ENCODE results near the gene TAAR6. TPM values are rescaled to one million over a fixed set of nuclear protein-coding genes. Genes with fewer than 3 reads are reported as not detected.

TAAR6 gene
- total and polyA plus RNA-seq, 9 of the 15 experiments (the other 6 are each of a cell fraction or from before 2014, with no cell fraction given), result not detected

- Histone ChIP-seq H3K27me3 (ENCODE audit: control insufficient read depth in 2 of 2, insufficient read depth in 2 of 2, low read length in 2 of 2) (peaks cover 0 to 7% of the 10 kb centered on the region in 2 experiments; a peak in 2 of 5 replicates), H3K36me3 (ENCODE audit: control insufficient read depth, insufficient read depth, low read length) (no peaks in the 10 kb centered on the region), H3K27ac (ENCODE audit: extremely low read depth, low read depth, low read length) (no peak overlapping the region), H3K9me3 (replicated peaks; ENCODE audit: control insufficient read depth, insufficient read depth, low read depth, low read length) (no peaks in the 10 kb centered on the region), H3K79me2 (ENCODE audit: control insufficient read depth, insufficient read depth, low read length) (no peaks in the 10 kb centered on the region), H3K4me1 (replicated peaks in 1 of 2; ENCODE audit: control insufficient read depth in 2 of 2, insufficient read depth in 2 of 2, low read length in 2 of 2) (no peaks in the 10 kb centered on the region), H2AFZ (ENCODE audit: low read depth, low read length) (no peak overlapping the region), H3K4me2 (ENCODE audit: insufficient read depth, low read length) (no peak overlapping the region), H3K9me1 (ENCODE audit: control insufficient read depth, insufficient read depth, low read length) (no peaks in the 10 kb centered on the region), H3K4me3 (no peak overlapping the region), H3K9ac (ENCODE audit: insufficient read depth in 1 of 2, low read depth in 2 of 2, low read length in 2 of 2) (no peak overlapping the region), H4K20me1 (replicated peaks; ENCODE audit: control insufficient read depth, insufficient read depth, low read length) (no peaks in the 10 kb centered on the region)
- 0% methylated on average over 1 of the region's 1 CpG for WGBS (ENCODE audit: insufficient coverage, low coverage, missing lambda C conversion rate)
- no TSS peak for BruUV-seq (replicated peaks)
- intact Hi-C loops (cut with micrococcal nuclease), result no loop called here
- FAIRE-seq (no peak), DNase-seq (ENCODE audit: extremely low read depth in 1 of 4, low spot score in 3 of 4) (no peak), ATAC-seq (no peak)
- no peak for TF ChIP-seq GTF2A2 (tag; IDR thresholded peaks at IDR 0.05)
- TF ChIP-seq ARNT (IDR thresholded peaks at IDR 0.05), result no peak
- TF ChIP-seq PML (IDR thresholded peaks at IDR 0.05; ENCODE audit: low read length), result no peak
- no peak for TF ChIP-seq RAD51 (IDR thresholded peaks at IDR 0.05; ENCODE audit: borderline replicate concordance, low read depth)
- TF ChIP-seq ZNF780A (CRISPR knock-in tag; IDR thresholded peaks at IDR 0.05), result no peak
- TF ChIP-seq PTRF (tag; IDR thresholded peaks at IDR 0.05), result no peak
- no peak for TF ChIP-seq CREBBP (IDR thresholded peaks at IDR 0.05; ENCODE audit: low read depth, low read length)
- no peak for TF ChIP-seq ZFP30 (CRISPR knock-in tag; IDR thresholded peaks at IDR 0.05; ENCODE audit: borderline replicate concordance)
- TF ChIP-seq ZNF696 (CRISPR knock-in tag; conservative IDR thresholded peaks at IDR 0.05), result no peak
- no peak for TF ChIP-seq NCOA1 (IDR thresholded peaks at IDR 0.05; ENCODE audit: low read depth)
- TF ChIP-seq, protein P1, sequence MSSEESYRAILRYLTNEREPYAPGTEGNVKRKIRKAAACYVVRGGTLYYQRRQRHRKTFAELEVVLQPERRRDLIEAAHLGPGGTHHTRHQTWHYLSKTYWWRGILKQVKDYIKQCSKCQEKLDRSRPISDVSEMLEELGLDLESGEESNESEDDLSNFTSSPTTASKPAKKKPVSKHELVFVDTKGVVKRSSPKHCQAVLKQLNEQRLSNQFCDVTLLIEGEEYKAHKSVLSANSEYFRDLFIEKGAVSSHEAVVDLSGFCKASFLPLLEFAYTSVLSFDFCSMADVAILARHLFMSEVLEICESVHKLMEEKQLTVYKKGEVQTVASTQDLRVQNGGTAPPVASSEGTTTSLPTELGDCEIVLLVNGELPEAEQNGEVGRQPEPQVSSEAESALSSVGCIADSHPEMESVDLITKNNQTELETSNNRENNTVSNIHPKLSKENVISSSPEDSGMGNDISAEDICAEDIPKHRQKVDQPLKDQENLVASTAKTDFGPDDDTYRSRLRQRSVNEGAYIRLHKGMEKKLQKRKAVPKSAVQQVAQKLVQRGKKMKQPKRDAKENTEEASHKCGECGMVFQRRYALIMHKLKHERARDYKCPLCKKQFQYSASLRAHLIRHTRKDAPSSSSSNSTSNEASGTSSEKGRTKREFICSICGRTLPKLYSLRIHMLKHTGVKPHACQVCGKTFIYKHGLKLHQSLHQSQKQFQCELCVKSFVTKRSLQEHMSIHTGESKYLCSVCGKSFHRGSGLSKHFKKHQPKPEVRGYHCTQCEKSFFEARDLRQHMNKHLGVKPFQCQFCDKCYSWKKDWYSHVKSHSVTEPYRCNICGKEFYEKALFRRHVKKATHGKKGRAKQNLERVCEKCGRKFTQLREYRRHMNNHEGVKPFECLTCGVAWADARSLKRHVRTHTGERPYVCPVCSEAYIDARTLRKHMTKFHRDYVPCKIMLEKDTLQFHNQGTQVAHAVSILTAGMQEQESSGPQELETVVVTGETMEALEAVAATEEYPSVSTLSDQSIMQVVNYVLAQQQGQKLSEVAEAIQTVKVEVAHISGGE (CRISPR knock-in tag; IDR thresholded peaks at IDR 0.05), result no peak
- no peak for TF ChIP-seq IRF2 (CRISPR knock-in tag; IDR thresholded peaks at IDR 0.05)
- no peak for TF ChIP-seq ZKSCAN8 (CRISPR knock-in tag; IDR thresholded peaks at IDR 0.05)
- TF ChIP-seq ZNF431 (CRISPR knock-in tag; IDR thresholded peaks at IDR 0.05), result no peak
- TF ChIP-seq ZNF561 (CRISPR knock-in tag; conservative IDR thresholded peaks at IDR 0.05), result no peak
- TF ChIP-seq RBM17 (IDR thresholded peaks at IDR 0.05; ENCODE audit: borderline replicate concordance, low read depth, low read length), result no peak
- TF ChIP-seq SIRT6 (IDR thresholded peaks at IDR 0.05; ENCODE audit: low read depth, low read length), result no peak
- no peak for TF ChIP-seq ATF7 (IDR thresholded peaks at IDR 0.05)
- TF ChIP-seq, protein P2, sequence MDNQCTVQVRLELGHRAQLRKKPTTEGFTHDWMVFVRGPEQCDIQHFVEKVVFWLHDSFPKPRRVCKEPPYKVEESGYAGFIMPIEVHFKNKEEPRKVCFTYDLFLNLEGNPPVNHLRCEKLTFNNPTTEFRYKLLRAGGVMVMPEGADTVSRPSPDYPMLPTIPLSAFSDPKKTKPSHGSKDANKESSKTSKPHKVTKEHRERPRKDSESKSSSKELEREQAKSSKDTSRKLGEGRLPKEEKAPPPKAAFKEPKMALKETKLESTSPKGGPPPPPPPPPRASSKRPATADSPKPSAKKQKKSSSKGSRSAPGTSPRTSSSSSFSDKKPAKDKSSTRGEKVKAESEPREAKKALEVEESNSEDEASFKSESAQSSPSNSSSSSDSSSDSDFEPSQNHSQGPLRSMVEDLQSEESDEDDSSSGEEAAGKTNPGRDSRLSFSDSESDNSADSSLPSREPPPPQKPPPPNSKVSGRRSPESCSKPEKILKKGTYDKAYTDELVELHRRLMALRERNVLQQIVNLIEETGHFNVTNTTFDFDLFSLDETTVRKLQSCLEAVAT (IDR thresholded peaks at IDR 0.05), result no peak
- TF ChIP-seq ZNF507 (tag; conservative IDR thresholded peaks at IDR 0.05), result no peak
- ChIA-PET POLR2A (no interaction called here), CTCF (ENCODE audit: low intra/inter-chr PET ratio) (no interaction called here)
- in situ Hi-C loops (cut with MboI), result no loop called here
Measured at GRCh38 chr6:132567566-132567965, 2.6 kb upstream of the TAAR6 start.
